Inferior parietal cortex (tissue), 1 donor: ENCODE results near the gene HS1BP3.

Source experiments
- DNase-seq: peaks from one replicate; pipeline ENCODE4 v3.0.0-alpha.2; 2016; ENCODE audit errors: extremely low spot score

HS1BP3 gene

DNA sequence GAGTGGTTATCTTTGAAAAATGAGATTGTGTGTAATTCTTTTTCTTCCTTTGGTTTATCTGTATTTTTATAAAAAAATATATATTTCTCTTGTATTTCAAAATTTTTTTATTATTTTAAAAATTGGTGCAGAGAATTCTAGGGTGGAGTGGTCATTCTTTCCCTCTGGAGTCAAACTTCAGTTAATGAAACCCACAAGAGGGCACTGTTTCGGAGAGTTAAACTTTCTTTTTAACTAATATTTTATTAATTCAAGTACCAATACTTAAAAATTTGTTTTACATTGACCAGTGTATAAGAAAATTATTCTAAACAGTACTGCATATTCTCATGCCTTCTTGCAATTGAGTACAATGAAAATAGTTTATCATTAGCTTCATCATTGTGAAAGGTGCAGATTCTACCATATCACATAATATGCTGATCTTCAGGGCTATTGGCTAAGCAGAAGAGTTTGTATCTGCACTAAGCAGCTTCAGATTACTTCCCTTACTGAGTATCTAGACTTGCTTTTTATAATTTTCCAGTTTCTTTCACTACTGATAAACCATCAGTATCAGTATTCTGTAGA, 50.1 kb downstream of the HS1BP3 start:
- peak; percentile 60 for DNase-seq

DNA sequence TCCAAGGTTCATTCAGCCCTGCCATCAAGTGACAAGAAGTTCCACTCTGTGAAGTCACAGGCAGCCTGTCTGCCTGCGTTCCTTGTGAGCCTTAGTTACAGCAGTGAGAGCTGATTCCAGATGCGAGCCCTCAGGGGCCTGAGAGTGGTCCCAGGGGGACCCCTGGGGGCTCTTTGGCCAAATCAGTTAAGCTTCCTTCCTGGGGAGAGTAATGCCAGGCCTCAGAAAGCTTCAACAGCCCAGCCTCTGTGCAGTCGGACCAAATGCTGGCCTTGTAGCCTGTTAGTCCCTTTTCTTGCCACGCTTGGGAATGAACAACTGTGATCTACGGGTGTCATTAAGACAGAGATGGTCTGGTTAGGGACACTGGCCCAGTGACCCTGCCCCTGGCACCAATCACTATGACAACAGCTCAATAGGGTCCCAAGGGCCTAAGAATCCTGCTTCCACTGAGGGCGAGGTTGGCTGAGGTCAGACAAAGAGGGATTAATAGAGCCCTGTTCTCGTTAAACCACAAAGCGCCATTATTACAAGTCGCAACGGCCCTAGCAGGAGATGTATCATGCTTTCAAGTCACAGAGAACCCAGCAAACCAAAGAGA, 50.9 kb downstream of the HS1BP3 start:
- peak; percentile 74 for DNase-seq

DNA sequence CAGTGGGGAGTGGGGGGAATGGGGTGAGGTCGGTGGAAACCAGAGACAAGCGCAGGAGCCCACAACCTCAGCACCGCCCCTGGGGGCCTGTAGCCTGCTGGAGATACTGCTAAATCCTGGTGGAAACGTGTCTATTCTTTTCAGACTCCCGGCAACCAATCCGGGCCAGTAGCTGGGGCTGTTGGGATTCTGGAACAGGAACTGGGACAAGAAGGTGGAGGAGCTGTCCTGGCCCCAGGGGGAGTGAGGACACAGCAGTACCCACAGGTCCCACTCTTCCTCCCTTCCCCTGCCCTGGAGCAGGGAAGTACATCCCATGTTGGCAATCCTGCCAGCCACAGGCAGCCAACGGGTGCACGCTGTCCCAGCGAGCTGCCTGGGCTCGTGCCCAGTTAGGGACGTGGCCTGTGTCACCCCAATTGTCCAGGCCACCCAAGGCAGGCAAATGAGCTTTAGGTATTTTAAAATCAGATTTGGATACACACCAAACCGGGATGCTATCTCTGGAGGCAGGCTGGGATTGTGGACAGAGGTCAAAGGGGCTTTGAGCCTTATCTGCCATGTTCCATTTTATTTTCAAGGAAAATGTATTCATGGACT, 51.8 kb downstream of the HS1BP3 start:
- no peak for DNase-seq

DNA sequence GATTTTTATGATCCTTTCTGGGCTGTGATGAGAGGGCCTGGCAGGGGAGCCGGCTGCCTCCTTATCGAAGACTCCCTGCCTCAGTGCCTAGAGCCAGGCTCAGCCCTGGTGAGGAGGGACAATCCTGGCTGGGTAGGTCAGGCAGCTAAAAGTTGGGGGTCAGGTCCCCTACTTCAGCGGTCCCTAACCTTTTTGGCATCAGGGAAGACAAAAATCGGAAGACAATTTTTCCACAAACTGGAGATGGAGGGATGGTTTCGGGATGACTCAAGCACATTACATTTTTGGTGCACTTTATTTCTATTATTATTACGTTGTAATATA, 53.1 kb downstream of the HS1BP3 start:
- no peak for DNase-seq

DNA sequence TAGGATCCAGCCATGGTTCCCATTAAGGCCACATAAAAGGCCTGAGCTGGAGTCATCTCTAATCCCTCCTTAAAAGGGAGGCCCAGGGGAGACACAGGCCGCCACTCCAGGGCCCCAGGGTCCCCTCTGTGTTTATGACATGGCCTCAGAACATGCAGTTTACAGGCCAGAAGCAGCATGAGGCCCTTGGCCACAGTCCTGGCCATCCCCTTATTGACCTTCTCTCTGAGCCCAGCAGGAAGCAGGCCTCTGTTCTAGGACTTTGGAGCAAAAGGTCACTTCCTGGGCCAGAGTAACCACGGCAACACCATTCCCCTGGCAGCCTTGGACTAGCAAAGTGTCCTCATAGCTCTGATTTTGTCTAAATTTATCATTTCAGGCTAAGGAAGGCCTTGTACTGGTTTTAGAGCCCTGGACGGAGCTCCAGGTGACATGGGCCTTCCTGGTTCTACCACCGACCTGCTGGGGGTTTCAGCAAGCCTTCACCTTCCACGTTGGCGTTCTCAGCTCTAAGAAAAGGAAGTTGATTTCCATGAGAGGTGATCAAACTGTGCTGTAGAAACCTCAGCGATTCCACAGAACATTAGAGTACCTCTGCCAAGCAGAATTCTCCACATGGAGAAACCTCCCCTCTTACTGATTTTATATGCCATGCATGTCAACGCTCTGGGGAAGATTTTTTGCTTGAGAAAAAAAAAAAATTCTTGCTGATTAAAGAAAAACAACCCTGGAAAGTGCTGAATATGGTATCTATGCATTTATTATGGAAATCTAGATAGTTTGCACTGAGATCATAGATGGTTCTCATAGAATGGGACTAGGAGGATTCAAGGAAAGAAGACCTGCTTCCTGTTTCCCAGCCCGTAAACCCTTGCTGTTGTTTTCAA, 53.7 kb downstream of the HS1BP3 start:
- no peak for DNase-seq

DNA sequence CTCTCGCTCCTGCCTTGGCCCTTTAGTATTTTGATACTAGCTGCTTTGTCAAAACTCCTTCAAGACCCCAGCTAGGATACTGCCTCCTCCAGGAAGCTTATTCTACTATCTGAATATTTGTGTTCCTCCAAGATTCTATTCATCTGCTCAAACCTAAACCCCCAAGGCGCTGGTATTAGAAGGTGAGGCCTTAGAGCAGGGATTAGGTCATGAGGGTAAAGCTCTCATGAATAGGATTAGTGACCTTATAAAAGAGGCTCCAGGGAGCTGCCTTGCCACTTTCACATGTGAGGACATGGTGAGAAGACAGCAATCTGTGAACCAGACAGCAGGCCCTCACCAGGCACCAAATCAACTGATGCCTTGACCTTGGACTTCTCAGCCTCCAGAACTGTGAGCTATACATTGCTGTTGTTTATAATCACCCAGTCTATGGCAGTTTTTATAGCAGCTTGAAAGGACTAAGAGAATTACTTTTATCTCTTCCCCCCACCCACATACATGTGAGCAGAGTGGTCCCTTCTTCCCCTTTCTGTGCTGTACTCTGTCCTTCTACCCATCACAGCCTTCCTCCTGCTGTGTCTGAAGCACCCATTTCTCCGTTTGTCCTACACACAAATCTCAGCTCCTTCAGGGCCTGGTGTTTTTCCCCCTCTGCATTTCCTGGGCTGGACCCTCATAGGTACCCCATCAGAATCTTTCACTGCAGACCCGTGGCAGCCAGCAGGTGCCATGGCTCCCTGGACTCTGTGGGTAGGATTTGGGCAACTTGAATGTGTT, 54.5 kb downstream of the HS1BP3 start:
- DNase-seq: no peak

DNA sequence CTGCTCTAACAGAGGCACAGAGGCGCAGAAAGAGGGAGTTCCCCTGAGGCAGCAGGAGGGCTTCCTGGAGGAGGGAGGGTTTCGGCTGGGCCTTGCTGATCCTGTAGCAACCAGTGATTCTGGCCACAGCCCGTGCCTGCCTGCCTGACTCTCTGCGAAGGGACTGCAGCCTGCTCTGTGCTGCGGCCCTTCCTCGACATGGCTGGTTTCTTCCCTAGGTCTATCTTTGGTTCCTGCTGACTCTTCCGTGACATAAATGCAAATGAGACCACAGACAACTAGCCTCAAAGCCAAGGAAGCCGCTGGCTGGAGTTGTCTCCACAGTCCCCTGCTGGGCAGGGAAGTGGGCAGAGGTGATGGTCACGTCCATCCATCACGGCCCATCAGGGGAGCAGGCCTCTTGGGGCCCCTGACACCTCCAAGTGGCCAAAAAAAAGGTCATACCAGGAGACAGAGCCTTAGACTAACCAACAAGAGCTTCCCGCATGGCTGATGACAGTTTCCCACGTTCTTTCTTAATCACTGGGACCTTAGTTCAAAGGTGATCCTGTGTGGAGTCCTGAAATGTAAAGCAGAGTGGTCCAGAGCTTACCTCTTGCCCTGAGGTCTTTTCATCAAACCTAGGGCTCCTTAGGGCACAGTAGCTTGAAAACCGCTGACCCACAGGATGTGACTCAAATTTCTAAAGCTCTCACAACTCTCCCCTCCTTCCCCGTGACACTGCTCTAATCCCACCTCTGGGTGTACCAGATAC, 55.3 kb downstream of the HS1BP3 start:
- no peak for DNase-seq

DNA sequence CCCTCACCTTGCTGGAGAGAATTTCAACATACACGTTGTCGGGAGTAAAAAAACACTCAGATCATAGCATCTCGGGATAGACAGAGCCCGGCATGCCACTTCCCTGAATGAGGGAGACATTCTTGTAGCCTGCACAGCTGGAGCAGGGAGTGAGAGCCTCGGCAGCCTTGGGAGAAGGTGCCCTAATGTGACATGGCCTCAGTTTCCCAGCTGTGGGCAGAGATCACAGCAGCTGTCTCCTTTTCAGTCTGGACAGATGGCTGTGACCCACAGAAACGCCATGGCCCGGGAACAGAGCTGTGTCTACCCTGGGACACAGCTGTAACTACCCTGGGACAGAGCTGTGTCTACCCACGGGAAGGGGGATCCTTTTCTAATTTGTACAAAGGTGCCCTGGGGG, 55.9 kb downstream of the HS1BP3 start:
- no peak for DNase-seq

DNA sequence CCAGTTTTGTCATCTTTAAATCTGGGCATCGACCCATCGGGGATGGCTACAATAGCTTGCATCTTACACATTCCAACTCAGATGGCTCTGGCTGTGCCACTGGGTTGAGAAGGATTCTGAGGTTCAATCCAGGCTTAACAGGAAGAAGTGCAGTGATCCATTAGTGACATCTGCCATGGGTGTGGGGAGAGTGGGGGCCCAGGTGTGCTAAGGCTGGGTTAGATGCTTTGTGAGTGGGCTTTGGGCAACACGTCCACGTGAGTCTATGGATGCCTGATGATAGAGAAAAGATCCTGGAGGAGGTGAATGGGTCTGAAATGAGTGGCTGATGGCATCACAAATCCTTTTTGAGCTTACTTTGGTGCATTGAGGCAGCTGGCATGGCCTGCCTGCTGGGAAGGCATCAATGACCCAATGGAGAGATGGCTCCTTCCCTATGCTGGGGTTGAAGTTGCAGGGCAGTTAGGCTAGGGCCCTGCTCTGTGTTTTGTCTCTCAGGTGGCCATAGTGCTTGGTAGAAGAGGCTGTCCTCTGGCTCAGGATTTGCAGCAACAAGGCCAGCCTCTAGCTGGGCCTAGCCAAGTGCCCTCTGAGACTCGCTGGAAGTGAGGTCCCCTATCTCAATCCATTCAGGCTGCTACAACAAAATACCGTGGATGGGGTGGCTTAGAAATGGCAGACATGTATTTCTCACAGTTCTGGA, 56.7 kb downstream of the HS1BP3 start:
- no peak for DNase-seq

DNA sequence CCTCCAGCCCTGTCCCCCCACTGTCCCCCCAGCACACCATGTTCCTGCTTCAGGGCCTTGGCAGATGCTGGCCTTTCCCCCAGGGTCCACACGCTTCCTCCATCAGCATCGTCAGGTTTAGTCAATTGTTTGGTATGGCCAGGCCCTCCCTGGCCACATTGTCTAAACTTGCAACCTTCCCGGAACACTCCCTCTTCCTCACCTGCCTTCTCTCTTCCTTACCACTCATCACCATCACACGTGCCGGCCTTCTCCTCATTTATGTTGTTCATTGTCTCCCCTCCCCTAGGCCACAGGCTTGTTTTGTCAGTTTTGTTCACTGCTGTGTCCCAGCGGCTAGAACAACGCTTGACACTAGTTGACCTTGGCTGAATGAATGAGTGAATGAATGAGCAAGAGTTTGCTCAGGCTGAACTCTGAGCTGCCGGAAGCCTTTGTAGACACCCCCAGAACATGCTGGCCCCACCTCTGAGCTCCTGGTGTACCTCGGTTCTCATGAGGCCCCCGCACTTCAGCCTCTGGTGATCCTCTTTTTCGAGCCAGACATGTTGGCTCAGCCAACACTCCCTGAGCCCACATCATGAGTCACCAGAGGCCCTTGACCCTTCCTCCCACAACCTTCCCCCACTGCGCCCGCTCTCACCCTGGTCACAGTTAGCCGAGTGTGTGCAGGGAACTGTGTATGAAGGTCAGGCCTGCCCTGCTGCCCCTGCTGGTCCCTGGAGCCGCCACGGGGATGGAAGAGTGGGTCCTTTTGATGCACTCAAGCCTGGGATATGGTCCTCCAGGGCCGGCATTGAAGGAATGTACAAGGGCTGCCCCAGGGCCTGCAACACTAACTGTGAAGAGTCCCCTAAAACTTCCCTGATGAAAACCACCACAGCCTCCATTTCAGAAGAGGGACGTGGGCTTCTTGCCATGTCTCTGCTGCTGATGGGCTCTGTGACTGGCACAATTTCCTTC, 57.5 kb downstream of the HS1BP3 start:
- no peak for DNase-seq

DNA sequence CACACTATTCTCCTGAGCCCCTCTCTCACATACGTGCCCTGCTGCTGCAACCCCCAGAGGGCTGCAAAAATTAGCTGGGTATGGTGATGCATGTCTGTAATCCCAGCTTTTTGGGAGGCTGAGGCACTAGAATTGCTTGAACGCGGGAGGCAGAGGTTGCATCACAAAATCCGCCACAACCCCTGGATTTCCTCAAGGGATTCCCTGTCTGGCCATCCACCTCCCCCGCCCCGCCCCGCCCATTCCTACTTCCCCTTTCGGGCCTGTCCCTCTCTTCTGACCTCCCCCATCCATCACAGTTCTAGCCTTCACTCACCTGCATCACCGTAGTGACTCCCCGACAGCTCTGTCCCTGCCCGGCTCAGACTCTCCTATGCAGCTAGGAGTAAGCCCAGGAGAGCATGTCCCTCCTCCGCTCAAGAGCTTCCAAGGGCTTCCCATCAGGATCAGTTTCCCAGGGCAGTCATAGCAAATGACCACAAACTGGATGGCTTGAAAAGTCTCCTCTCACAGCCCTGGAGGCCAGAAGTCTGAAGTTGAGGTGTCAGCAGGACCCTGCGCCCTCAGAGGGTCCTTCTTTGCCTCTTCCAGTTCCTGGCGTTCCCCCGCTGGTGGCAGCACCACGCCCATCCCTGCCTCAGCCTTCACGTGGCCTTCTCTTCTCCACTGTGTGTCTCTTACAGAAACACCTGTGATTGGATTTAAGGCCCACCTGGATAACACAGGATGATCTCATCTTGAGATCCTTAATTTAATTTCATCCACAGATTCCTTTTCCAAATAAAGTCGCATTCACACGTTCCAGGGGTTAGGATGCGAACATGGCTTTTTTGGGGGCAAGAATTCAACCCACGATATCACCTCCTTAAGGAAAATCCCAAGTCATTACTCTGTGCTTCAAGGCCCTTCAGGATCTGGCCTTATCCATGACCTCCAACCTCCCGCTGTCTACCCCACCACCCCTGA, 58.5 kb downstream of the HS1BP3 start:
- no peak for DNase-seq

DNA sequence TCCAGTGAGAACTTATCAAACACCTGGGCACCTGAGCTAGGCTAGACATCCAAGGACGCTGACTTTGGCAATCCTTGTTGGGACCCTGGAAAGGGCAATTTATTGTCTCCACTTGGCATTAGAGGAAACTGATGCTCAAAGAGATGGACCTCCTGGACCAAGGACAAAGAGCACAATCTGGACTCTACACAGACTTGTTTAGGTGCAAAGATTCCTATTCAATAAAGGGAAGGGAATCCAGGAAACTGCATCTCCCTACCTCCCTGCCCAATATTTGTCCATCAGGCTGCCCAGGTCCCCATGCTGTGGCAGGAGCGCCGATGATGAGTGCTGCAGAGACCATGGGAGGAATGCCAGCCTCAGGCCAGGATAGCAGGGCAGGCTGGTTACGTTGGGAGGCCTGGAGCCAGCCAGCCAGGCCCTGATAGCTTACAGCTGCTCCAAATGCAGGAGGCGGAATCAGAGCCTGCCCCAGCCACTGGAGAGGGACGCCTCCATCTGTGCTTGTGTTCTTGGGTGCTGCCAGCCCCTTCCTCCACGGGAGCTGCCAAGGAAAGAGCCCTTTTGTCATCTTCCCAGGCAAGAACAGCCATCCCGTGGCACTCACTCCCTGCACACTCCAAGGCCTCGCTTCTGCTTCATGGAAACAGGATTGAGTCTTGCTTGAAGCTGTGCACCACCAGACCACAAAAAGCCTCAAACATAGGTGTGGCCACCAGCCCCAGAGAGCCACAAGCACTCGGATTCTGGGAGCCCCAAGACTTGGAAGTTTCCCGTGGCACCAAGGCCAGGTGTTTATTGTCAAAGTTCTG, 60.0 kb downstream of the HS1BP3 start:
- no peak for DNase-seq

DNA sequence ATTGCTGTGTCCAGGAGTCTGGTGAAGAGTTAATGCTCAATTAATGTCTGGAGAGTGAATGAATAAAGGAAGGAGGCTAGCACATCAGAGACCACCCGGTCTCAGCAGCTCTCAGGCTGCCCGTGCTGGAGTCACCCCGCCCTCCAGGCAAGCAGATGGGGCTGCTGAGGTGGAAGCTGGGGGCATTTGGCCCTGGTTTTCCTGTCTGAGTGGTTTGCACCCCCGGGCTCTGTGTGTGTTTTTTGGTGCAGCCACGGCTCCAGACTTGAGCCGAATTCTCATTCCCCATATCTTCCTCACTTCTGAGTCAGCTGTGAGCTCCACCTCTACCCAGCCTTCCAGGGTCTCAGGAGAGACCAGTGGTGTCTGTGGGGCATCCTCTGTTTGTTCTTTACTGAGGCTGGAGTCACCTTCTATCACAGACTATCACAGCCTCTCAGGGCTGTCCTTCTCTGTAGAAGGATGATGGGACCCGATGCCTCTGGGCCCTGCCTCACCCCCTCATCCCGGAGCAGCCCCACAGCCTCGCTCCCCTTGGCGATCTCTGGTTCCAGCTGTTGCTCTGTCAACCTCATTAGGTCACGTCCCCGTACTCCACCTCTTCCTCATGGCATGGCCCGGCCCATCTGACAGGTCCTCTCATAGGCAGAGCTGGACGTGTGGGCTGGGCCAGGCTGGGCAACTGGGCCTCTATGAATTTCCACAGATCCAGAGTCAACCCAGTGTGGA, 60.8 kb downstream of the HS1BP3 start:
- DNase-seq: no peak

DNA sequence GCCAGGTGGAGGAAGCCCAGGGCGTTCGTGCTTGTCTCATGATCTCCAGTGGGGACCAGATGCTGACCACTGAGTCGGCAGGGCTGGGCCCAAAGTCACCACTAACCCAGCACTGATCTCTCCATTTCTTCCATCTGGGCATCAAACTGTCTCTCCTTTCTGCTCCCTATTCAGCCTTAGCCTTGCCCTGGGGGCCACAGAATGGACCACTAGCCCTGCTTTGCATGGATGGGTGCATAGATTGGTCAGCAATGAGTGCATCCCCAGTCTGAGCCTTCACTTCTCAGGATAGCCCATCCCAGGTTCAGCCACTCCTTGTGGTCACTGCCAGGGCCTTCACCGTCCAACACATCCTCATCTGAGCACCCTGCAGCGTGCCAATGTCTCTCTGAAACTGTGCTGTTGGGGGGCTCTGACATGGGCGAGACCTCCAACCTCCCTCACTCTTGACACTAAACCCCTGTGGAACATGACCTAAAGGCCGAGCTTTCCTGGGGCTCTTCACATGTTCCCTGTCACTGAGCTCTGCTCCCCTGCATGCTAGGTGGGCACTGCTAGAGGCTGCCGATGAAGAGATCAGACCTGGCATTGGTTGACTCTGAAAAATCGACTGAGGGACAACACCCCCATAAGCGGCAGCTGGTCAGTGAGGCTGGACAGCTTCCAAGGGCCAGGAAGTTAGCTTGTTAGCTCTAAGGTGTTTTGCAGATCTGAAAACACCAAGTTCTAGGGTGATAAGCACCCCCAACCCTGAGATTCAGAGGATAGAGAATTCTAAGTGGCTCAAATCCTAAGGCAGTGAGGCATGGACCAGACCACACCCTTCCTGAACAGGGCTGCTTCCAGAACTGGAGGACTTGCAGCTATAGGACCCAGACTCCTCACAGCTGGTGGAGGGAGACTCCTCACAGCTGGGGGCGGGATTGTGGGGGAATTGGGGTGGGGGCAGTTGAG, 61.7 kb downstream of the HS1BP3 start:
- no peak for DNase-seq
